Smooth muscle cell of the brain vasculature (primary cell): ENCODE results near the gene MAN1A1.
A peak's percentile ranks its signal among the peaks of the same experiment; 100 is the strongest.

Source experiments
- DNase-seq: peaks from one replicate; pipeline ENCODE4 v3.0.0-alpha.2; 2012; ENCODE audit warnings: low read depth, low spot score

MAN1A1 gene

DNA sequence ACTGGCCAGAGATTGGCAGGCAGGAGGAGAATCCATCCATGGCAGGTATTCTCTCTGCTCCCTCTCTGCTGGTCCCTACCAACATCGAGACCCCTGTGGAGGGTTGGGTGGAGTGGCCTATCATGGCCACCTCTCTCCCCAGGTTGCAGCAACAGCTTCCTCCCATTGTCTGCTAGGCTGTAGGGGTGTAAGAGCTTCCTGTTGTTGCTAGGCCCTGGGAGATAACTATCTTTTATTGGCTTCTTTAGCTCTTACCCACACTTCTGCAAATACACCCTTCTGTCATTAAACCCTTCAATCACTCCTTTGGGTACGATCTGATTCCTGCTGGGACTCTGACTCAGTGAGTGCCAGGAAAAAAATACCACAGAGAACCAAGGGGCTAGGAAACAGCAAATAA lies 204.4 kb downstream of the MAN1A1 start:
- no peak for DNase-seq

DNA sequence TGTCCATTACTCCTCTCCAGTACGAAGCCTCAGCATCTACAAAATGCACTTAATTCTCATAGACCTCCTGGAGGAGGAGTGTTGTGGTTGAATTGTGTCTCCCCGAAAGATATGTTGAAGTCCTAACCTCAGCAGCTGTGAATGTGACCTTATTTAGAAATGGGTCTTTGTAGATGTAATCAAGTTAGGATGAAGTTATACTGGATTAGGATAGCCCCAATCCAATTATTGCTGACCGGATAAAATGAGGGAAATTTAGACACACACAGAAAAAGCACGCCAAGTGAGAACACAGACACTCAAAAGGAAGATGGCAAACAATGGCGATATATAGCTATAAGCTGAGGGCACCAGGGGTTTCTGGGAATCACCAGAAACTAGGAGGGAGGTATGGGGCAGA lies 206.9 kb downstream of the MAN1A1 start:
- no peak for DNase-seq

DNA sequence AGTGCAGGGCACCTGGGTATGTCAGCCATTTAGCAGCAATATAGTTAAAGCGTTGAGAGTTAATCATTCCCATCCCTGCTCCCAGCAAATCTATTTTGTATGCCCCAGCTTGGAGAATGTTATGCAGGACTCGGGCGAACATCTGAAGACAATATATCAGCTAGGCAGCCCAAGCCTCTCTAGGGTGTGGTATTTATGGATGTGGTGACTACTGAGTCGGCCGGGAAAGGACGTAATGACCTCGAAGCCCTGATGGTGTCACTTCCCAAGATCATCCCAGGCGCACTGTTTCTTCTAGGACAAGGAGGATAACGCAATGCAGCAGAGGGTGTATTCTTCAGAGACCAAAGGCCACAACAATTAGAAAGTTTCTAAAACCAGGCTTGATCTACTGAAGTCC lies 207.5 kb downstream of the MAN1A1 start:
- DNase-seq, result no peak

DNA sequence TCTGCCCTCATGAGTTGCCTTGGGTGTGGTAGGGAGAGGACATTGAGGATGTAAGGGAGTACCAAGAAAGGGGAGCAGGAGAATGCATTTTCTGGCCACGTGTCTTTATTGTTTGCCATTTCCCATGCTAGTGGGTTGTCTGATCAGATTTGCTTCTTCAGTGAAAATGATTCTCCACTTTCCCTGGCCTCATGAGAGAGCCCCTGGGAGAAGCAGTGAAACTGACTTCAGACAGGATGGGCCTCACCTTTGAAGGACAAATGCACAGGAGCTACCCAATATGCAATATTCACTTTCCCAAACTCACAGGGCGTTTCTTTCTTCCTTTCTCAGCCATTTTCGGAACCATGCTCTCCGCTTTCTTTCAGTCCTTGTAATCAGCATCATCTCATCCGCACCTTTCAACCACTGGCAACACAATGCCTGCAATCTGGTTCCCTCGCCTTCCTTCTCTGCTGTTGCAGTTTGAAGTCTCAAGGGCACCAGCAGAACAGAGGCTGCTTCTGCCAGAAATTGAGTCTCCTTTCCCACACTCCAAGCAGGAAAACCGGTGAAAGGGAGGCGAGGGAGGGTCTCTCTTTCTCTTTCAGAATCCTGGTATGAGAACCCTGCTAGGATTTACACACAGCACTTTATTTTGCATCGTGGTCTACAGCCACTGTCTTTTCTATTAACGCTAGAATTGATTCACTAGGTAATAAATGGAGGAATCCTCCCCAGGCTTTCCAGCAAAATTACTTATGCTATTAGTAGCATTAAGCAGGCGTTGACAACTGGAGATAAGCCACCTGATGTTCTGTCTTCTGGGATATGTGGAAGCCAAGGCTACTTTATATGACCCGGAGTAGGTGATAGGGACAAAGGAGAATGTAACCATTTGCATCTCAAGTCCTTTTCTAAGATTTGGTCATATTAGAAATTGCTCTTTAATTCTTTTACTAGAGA lies 209.1 kb downstream of the MAN1A1 start:
- no peak for DNase-seq

DNA sequence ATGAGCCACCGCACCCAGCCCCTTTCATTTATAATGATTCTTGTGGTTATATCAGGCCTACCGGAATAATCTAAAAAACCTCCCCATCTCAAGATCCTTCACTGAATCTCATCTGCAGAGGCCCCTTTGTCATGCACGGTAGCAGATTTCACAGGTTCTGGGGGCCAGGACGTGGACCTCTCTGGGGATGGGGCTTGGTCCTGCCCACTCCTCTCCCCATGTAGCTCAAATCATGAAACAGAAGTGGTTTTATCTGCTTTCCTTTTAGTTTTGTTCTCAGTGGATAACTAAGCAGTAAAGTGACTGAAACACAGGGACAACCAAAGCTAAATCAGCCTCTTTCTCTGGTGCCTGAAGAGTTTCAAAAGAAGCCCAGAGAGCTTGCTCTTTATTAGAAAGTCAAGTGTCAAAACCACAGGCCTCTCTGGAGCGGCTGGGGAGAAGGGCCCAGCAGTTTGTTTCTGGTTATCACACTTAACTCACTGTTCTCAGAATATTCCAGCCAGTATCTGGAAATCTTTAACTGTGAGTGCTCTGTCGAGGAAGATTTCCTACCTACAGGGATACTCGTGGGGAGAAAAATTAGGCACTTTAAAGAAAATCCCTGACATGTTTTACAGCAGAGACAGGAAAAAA lies 210.5 kb downstream of the MAN1A1 start:
- no peak for DNase-seq

DNA sequence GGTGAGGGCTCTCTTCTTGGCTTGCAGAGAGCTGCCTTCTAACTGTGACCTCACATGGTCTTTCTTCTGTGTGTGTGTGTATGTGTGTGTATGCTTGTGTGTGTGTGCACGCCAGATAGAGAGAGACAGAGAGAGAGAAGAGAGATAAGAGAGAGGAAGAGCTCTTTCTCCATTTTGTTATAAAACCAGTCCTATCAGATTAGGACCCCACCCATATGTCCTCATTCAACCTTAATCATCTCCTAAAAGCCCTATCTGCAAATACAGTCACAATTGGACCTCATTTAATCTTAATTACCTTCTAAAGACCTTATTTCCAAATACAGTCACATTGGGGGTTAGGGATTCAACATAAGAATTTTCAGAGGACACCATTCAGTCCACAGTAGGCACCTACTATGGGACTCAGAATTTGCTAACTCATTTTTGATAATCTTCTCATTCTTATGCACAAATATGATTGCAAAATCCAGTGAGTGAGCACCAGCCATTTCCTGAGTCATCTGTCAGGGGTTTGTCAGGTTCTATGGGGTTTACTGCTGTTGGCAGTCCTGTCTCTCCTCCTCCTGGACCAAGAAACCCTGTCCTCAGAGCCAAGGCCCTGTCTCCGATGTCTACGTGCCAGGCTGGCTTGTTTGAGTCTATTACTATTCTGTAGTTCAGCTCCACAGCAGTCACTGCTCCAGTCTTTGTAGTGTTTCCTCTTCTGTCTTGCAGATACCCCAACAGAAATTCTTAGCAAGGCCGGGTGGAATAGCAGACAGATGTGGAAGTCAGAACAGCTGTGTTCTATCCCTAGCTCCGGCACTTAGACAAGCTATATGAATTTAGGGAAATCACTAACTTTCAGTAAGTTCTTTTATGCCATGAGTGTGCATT lies 212.1 kb downstream of the MAN1A1 start:
- no peak for DNase-seq

DNA sequence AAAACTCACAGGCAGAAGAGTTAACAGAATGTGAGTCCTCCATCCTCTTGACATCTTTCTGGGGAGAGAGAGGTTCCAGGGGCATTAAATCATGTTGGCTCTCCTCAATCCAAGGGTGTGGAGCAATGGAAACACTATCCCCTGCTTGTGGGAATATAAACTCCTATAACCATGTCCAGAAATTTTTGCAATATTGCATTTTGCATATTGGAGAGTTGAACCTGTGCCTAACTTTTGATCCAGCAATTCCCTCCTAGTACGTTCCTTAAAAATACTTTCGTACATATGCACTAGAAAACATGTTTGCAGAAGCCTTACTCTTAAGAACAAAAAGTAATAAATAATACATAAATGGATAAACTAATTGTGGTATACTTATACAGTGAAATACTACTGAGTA lies 214.8 kb downstream of the MAN1A1 start:
- no peak for DNase-seq

DNA sequence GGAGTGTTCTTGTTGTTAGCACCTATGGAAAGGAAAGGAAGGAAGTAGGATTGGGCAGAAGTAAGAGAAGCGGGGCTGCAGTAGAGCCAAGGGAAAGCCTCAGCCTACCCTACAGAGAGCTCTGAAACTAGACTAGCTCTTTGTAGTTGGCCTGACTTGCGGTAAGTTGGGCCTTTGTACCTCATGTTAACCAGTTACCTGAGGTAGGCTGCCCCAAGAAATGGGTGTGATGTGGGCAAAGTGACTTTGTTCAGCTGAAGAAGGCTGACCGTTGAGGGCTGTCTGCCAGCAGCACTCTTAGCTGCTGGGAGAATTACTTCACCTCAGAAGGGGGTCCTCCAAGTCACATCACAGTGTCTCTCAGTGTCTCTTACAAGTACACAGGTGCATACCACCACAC lies 216.2 kb downstream of the MAN1A1 start:
- DNase-seq, result no peak

DNA sequence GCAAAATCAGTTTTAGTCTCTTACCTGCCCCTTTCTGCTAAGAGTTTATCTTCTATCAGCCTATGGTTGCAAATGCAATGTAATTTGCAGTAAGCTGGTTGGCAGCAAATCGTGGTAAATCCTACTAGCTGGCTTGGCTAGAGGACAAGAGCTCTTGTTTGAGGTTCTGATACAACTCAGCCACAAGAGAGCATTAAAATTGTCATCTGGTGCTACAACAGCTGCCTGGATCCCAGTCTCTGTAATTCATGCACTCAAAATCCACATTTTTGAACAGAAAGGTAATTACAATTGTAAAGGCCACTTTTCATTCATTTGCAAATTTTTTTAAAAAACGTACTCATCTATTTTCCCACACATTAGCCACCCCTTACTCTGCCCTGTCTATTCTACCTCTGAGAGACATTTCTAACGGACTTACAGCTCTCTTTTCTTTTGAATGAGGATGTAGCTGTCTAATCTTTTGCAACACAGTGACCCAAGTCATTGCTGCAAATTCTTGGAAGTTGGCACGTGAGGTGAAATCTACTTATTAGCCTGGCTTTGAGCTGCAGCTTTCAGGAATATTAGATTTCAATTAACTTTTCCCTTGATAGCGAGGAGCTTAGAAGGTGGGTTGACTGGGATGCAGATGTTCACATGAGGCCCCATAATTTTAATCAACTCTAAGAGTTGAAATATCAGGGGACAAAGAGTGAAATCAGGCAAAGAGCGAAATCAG lies 217.1 kb downstream of the MAN1A1 start:
- no peak for DNase-seq

DNA sequence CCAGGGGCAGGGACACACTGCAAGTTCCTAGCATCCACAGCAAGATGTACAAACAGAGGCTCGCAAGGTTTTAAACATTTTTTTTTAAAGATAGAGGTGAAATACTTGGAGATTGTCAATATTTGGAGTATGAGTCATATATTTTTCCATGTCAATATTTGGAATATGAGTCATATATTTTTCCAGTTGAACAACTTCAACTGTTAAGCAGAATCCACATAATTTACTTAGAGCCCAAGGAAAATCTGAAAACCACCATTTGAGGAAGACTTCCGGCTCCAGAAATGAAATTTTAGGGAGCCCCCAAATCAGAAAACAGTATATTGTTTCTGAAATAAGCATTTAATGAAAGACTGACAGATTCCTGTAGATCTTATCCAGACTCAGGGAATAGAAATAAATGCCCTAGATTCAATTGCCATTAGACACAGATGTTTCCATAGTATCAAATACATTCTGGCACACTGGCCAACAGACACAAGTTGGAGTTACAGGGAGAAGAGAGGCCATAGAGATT lies 219.5 kb downstream of the MAN1A1 start:
- DNase-seq, result peak; percentile 63

DNA sequence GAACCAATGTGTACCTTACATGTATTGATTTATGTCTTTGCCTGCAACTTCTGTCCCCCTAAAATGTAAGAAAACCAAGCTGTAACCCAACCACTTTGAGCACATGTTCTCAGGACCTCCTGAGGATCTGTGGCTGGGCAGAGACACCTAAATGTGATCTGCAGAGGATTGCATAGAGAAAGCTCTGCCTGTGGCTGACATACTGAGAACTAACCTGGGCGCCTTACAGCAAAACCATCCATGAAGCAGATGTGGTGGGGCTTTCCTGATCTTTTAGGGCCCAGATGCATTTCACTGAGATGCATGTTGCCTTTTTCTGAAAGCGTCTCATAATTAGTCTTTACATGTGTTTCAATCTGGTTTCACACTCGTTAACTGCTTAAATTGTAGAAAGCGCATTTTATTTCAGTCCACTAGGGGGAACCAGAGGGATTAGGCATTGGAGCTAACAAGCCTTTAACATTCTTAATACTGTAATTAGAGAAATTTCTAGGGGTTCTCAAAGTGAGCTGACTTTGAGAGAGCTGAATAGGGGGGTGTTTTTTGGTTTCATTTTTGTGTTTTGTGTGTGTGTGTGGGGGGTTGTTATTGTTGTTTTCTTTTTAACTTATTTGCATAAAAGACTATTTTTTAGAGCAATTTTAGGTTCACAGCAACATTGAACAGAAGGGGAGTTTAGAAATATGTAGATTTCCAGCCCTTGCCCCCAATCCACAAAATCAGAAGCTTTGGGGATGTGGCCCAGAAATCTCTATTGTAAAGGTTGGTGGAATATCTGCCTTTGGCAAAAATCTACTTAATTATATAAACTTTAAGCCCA lies 220.2 kb downstream of the MAN1A1 start:
- DNase-seq, result peak; percentile 67

DNA sequence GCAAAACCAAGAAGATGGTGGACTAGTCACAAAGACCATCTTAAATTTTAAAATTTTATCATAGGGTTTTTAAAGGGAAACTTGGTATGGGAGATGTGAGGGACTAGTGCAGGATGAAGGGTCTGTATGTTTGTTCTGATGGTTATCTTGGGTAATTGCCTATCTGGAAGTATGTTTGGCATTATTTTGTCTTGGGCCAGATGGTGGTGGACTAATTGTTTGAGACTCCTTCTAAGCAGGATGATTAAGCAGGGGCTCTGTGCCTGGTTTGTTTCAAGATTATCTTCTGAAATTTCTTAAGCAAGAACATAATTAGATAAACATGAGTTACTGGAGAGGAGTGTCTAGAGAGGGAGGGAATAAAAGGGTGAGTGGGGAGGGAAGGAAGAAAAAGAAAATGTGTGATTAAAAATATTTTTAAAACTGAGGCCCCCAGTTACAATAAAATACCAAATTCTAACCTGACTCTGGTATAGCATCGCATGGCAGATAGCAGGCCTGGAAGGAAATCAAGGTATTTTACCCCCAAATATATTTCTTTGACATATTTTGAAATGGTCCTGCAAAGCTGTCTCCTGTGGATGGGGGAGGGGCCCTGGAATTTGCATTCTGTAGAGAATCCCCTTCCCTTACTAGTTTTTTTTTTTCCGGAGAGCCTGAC lies 221.2 kb downstream of the MAN1A1 start:
- DNase-seq, result no peak

DNA sequence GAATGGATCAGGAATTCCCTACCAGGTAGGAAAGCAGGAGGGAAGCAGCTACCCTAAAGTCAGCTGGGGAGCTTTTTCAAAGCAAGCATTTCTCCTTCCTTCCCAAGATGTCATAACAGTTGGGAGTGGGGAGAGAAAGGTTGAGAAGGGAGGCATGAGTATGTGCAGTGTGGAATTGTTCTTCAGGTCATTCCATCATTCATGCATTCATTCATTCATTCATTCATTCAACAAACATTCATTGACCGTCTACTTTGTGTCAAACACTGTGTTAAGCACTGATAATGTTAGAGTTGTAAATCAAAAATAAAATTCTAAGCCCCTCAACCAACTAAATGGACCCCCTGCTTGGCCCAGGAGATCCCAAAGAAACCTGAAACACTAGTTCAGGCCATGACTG lies 221.9 kb downstream of the MAN1A1 start:
- no peak for DNase-seq
